Islet of Langerhans (tissue), 1 donor: ENCODE results near the gene TTLL1.
"Not testable (repeated sequence)": the region's sequence is repeated elsewhere in the genome, so short reads cannot be mapped to it uniquely, and the experiment has no call there.

ENCODE experiments used
- FAIRE-seq: peaks from one replicate; lab custom pipeline; 2011; peaks lifted over from hg19 to GRCh38; lab: Jason Lieb, UNC

The TTLL1 gene

GRCh38 chr22:43066134-43066533, 23.1 kb downstream of the TTLL1 start:
- FAIRE-seq, result no peak

- no peak for FAIRE-seq
These were observed 29.0 kb downstream of the TTLL1 start for GRCh38 chr22:43060183-43060582.

GRCh38 chr22:43057641-43058040, 31.6 kb downstream of the TTLL1 start:
- no peak for FAIRE-seq

GRCh38 chr22:43053176-43053575, 36.0 kb downstream of the TTLL1 start:
- FAIRE-seq, result no peak

GRCh38 chr22:43050995-43051394, 38.2 kb downstream of the TTLL1 start:
- no peak for FAIRE-seq

GRCh38 chr22:43047605-43048004, 41.6 kb downstream of the TTLL1 start:
- no peak for FAIRE-seq

GRCh38 chr22:43044290-43044712, 44.9 kb downstream of the TTLL1 start:
- FAIRE-seq, result no peak

GRCh38 chr22:43042101-43042780, 47.0 kb downstream of the TTLL1 start:
- FAIRE-seq, result no peak

GRCh38 chr22:43039800-43040199, 49.4 kb downstream of the TTLL1 start:
- no peak for FAIRE-seq

GRCh38 chr22:43038325-43038724, 50.9 kb downstream of the TTLL1 start:
- no peak for FAIRE-seq

GRCh38 chr22:43036282-43036829, 52.8 kb downstream of the TTLL1 start:
- peak; percentile 77 for FAIRE-seq

- FAIRE-seq, result no peak
These were observed 53.9 kb downstream of the TTLL1 start for GRCh38 chr22:43035250-43035649.

- FAIRE-seq, result no peak
These were observed 57.6 kb downstream of the TTLL1 start for GRCh38 chr22:43031617-43032016.

GRCh38 chr22:43018615-43019014, 70.6 kb downstream of the TTLL1 start:
- no peak for FAIRE-seq

- FAIRE-seq, result no peak
These were observed 71.4 kb downstream of the TTLL1 start for GRCh38 chr22:43017525-43018460.

- not testable (repeated sequence) for FAIRE-seq
These were observed 73.0 kb downstream of the TTLL1 start for GRCh38 chr22:43016150-43016549.

GRCh38 chr22:43015677-43016042, 73.5 kb downstream of the TTLL1 start:
- FAIRE-seq, result no peak

GRCh38 chr22:43014869-43015676, 74.1 kb downstream of the TTLL1 start, which contains the start of gene PACSIN2:
PACSIN2 (minus strand) TSS chr22:43015149; CDS start chr22:42912080, 103,069 bp downstream.
- FAIRE-seq, result no peak

GRCh38 chr22:43014316-43014868, 74.8 kb downstream of the TTLL1 start:
- no peak for FAIRE-seq

- FAIRE-seq, result no peak
These were observed 75.6 kb downstream of the TTLL1 start for GRCh38 chr22:43013355-43014315.

- no peak for FAIRE-seq
These were observed 76.8 kb downstream of the TTLL1 start for GRCh38 chr22:43012390-43012789.
